ENCODE data around the gene DDIT4. TPM values are rescaled to one million over a fixed set of nuclear protein-coding genes. Genes with fewer than 3 reads are reported as not detected.

Gene DDIT4
- total and polyA plus RNA-seq, 2 of the 4 experiments (the other 2 are of a cell fraction) = 59.6 to 108 TPM

- no peak overlapping the region for H3K9ac ChIP-seq (ENCODE audit: low read depth, low read length)
- ChIA-PET CTCF (no interaction called here), POLR2A (ENCODE audit: unreplicated experiment) (no interaction called here)
- H3K27ac ChIP-seq (ENCODE audit: insufficient read depth, low read length) = no peak overlapping the region
- no peak overlapping the region for H4K91ac ChIP-seq (ENCODE audit: insufficient read depth, low read depth, low read length)
- H2BK120ac ChIP-seq (ENCODE audit: low read depth, low read length) = no peak overlapping the region
- BruUV-seq (replicated peaks) = no TSS peak
- H3K9me1 ChIP-seq (ENCODE audit: insufficient read depth, low read length) = no peaks in the 10 kb centered on the region
- no peaks in the 10 kb centered on the region for H3K79me1 ChIP-seq (ENCODE audit: low read depth in 1 of 2, low read length in 2 of 2)
- H2BK5ac ChIP-seq (ENCODE audit: low read depth, low read length, poor library complexity, severe bottlenecking) = no peak overlapping the region
- in situ Hi-C loops (cut with MboI; ENCODE audit: low sequenced_read_pairs) = no loop called here
- H4K8ac ChIP-seq (ENCODE audit: low read depth in 2 of 2, low read length in 2 of 2) = no peak overlapping the region
- H3K4me2 ChIP-seq (ENCODE audit: low read depth, low read length) = no peak overlapping the region
- no peak overlapping the region for H3K56ac ChIP-seq (ENCODE audit: extremely low read depth, insufficient read depth, low read length)
- no peaks in the 10 kb centered on the region for H3K9me3 ChIP-seq (ENCODE audit: control insufficient read depth, insufficient read depth, low read length)
- H3K18ac ChIP-seq (ENCODE audit: low read depth, low read length) = no peak overlapping the region
- no peak overlapping the region for H2BK20ac ChIP-seq (ENCODE audit: low read depth, low read length)
- DNase-seq (no peak), ATAC-seq (ENCODE audit: low read depth) (no peak)
- no peak for TF ChIP-seq MXI1 (IDR thresholded peaks at IDR 0.05; ENCODE audit: borderline replicate concordance, low read depth, low read length)
- TF ChIP-seq RAD21 (IDR thresholded peaks at IDR 0.05; ENCODE audit: low read length) = no peak
- TF ChIP-seq, protein P1, sequence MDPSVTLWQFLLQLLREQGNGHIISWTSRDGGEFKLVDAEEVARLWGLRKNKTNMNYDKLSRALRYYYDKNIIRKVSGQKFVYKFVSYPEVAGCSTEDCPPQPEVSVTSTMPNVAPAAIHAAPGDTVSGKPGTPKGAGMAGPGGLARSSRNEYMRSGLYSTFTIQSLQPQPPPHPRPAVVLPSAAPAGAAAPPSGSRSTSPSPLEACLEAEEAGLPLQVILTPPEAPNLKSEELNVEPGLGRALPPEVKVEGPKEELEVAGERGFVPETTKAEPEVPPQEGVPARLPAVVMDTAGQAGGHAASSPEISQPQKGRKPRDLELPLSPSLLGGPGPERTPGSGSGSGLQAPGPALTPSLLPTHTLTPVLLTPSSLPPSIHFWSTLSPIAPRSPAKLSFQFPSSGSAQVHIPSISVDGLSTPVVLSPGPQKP (IDR thresholded peaks at IDR 0.05; ENCODE audit: borderline replicate concordance, low read depth, low read length) = no peak
- TF ChIP-seq USF2 (IDR thresholded peaks at IDR 0.05; ENCODE audit: low read depth, low read length) = no peak
- no peak for TF ChIP-seq SMC3 (IDR thresholded peaks at IDR 0.05; ENCODE audit: low read depth, low read length)
- no peak for TF ChIP-seq NFE2L2 (IDR thresholded peaks at IDR 0.05; ENCODE audit: low read depth, low read length)
- no peak for TF ChIP-seq RFX5 (IDR thresholded peaks at IDR 0.05; ENCODE audit: low read depth, low read length)
- TF ChIP-seq CHD1 (IDR thresholded peaks at IDR 0.05; ENCODE audit: low read depth, low read length) = no peak
- TF ChIP-seq MAFK (IDR thresholded peaks at IDR 0.05; ENCODE audit: low read depth, low read length) = no peak
- TF ChIP-seq MAZ (IDR thresholded peaks at IDR 0.05; ENCODE audit: borderline replicate concordance, low read depth, low read length) = no peak
- TF ChIP-seq, protein P2, sequence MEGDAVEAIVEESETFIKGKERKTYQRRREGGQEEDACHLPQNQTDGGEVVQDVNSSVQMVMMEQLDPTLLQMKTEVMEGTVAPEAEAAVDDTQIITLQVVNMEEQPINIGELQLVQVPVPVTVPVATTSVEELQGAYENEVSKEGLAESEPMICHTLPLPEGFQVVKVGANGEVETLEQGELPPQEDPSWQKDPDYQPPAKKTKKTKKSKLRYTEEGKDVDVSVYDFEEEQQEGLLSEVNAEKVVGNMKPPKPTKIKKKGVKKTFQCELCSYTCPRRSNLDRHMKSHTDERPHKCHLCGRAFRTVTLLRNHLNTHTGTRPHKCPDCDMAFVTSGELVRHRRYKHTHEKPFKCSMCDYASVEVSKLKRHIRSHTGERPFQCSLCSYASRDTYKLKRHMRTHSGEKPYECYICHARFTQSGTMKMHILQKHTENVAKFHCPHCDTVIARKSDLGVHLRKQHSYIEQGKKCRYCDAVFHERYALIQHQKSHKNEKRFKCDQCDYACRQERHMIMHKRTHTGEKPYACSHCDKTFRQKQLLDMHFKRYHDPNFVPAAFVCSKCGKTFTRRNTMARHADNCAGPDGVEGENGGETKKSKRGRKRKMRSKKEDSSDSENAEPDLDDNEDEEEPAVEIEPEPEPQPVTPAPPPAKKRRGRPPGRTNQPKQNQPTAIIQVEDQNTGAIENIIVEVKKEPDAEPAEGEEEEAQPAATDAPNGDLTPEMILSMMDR (conservative IDR thresholded peaks at IDR 0.05; ENCODE audit: low read depth, low read length) = no peak
- TF ChIP-seq RCOR1 (IDR thresholded peaks at IDR 0.05; ENCODE audit: insufficient replicate concordance, low read length) = no peak
- no peak for TF ChIP-seq BHLHE40 (IDR thresholded peaks at IDR 0.05; ENCODE audit: low read depth, low read length)
- TF ChIP-seq CEBPB (IDR thresholded peaks at IDR 0.05; ENCODE audit: low read depth, low read length) = no peak
- WGBS, 2 experiments (ENCODE audit: extremely low coverage in 2 of 2, insufficient read length in 1 of 2) = 100% methylated on average over 2 of the region's 14 CpGs; no CpG with 5 or more reads in 1 of the 2 experiments
- H3K23ac ChIP-seq (ENCODE audit: low read depth, low read length) = no peak overlapping the region
- peaks cover 3% of the 10 kb centered on the region; the same call in 1 of the 2 replicates for H3K27me3 ChIP-seq (ENCODE audit: control insufficient read depth, insufficient read depth, low read length)
- H3K4me1 ChIP-seq (ENCODE audit: control insufficient read depth, insufficient read depth, low read length) = no peaks in the 10 kb centered on the region
- intact Hi-C loops (cut with micrococcal nuclease) = no loop called here
- no peak overlapping the region for H4K5ac ChIP-seq (ENCODE audit: low read depth, low read length)
- H3K36me3 ChIP-seq (ENCODE audit: control insufficient read depth, insufficient read depth, low read length) = no peaks in the 10 kb centered on the region
- H3K14ac ChIP-seq (replicated peaks; ENCODE audit: low read depth, low read length) = no peak overlapping the region
- no peak overlapping the region for H3K4ac ChIP-seq (ENCODE audit: low read depth, low read length)
- no peak overlapping the region for H2AK9ac ChIP-seq (replicated peaks; ENCODE audit: low read depth, low read length, poor library complexity)
- no peak overlapping the region for H2BK15ac ChIP-seq (ENCODE audit: low read depth, low read length)
- H4K20me1 ChIP-seq (ENCODE audit: insufficient read depth, low read length) = no peaks in the 10 kb centered on the region
- H2AFZ ChIP-seq (replicated peaks; ENCODE audit: low read length, poor library complexity) = peak overlapping the region; percentile 8
- H2AK5ac ChIP-seq (ENCODE audit: low read depth, low read length) = no peak overlapping the region
- dilution Hi-C loops (cut with HindIII; ENCODE audit: low sequenced_read_pairs, unreplicated experiment) = no loop called here
- no peak overlapping the region for H3K4me3 ChIP-seq (ENCODE audit: insufficient read depth, low read depth, low read length)
Observed at GRCh38 chr10:72285972-72286521, 12.3 kb downstream of the DDIT4 start.
